ENCODE data around the gene KHDRBS2. TPM values are rescaled to one million over a fixed set of nuclear protein-coding genes. Genes with fewer than 3 reads are reported as not detected.

KHDRBS2 gene
- total and polyA plus RNA-seq, 2 of the 13 experiments (the other 11 are each of a cell fraction or from before 2014, with no cell fraction given), result not detected

DNA sequence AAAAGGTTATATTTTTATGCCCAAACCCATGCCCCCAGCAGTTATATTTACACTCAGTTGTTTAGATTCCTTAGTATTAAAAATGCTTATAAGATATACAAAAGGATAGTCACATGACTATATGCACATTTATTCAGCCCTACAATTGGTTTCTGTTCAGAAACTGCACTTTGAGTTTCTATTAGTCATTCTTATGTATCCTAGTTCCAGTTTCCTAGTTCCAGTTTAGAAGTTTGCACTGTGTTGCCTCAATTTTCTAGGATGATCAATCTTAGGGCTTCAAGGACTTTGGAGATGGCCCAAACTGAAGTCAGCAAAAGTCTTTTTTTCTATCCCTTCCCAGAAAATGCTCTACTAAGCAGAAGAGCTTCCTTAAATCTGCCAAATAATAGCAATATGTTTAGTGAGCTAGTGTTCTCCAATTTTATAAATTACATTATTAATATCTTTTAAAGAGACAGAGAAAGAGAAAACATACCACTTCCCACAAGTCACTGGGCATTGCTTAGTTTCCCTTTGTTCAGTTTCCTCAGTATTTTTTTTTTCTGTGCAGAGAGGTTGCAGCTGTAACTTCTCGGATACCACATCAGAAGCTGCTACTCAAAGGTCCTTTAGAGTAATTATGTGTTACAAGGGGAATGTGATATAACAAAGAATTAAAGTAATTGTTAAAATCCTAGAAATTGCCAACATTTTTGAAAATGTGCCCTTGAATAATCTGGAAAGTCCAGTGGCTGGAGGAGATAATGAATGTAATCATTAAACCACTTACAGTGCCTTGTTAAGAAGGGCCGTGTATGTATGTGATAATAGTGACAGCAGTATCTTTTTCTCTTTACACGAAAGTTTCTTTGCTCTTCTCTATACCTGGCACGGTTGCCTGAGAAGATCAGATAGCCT, 138.8 kb downstream of the KHDRBS2 start (continued):
- no peak for TF ChIP-seq ZNF234 (CRISPR knock-in tag; conservative IDR thresholded peaks at IDR 0.05)
- TF ChIP-seq CBX5 (CRISPR knock-in tag; IDR thresholded peaks at IDR 0.05; ENCODE audit: borderline replicate concordance), result no peak
- TF ChIP-seq, protein P1, sequence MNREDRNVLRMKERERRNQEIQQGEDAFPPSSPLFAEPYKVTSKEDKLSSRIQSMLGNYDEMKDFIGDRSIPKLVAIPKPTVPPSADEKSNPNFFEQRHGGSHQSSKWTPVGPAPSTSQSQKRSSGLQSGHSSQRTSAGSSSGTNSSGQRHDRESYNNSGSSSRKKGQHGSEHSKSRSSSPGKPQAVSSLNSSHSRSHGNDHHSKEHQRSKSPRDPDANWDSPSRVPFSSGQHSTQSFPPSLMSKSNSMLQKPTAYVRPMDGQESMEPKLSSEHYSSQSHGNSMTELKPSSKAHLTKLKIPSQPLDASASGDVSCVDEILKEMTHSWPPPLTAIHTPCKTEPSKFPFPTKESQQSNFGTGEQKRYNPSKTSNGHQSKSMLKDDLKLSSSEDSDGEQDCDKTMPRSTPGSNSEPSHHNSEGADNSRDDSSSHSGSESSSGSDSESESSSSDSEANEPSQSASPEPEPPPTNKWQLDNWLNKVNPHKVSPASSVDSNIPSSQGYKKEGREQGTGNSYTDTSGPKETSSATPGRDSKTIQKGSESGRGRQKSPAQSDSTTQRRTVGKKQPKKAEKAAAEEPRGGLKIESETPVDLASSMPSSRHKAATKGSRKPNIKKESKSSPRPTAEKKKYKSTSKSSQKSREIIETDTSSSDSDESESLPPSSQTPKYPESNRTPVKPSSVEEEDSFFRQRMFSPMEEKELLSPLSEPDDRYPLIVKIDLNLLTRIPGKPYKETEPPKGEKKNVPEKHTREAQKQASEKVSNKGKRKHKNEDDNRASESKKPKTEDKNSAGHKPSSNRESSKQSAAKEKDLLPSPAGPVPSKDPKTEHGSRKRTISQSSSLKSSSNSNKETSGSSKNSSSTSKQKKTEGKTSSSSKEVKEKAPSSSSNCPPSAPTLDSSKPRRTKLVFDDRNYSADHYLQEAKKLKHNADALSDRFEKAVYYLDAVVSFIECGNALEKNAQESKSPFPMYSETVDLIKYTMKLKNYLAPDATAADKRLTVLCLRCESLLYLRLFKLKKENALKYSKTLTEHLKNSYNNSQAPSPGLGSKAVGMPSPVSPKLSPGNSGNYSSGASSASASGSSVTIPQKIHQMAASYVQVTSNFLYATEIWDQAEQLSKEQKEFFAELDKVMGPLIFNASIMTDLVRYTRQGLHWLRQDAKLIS (CRISPR knock-in tag; IDR thresholded peaks at IDR 0.05), result no peak
- TF ChIP-seq NR1H2 (CRISPR knock-in tag; IDR thresholded peaks at IDR 0.05; ENCODE audit: borderline replicate concordance, low read depth), result no peak
- TF ChIP-seq GATAD1 (CRISPR knock-in tag; IDR thresholded peaks at IDR 0.05), result no peak

DNA sequence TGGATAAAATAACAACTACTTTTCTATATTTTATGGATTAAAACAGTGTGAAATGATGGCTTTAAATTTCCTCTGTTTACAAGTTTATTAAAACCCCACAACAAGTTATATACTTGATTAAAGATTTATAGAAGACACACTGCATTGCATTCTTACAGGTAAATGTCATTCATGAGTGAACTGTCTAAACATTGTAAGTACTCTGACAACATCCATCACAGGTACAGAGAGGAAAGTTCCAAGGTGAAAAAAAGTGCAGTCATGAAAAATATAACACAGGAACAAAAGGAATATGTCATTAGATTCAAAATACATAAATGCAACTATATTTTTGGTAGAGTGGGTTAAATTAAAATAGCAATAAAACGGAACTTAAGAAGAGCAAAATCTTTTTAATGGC, 156.9 kb downstream of the KHDRBS2 start:
- Histone ChIP-seq H3K9me3 (ENCODE audit: low read length) (peaks cover 22% of the 10 kb centered on the region), H2AFZ (ENCODE audit: low read length) (no peak overlapping the region), H3K36me3 (replicated peaks in 1 of 2; ENCODE audit: control insufficient read depth in 1 of 2, insufficient read depth in 2 of 2, low read length in 2 of 2) (no peaks in the 10 kb centered on the region), H3K4me2 (ENCODE audit: low read depth, low read length) (no peak overlapping the region), H3K4me1 (ENCODE audit: insufficient read depth, low read length) (no peaks in the 10 kb centered on the region), H3K27ac (ENCODE audit: extremely low read length, insufficient read depth, low read length) (no peak overlapping the region), H3K4me3 (replicated peaks in 1 of 3; ENCODE audit: insufficient read depth in 1 of 3, low read depth in 2 of 3, low read length in 3 of 3) (no peak overlapping the region), H3K9ac (ENCODE audit: insufficient read depth, low read depth, low read length) (no peak overlapping the region), H3K79me2 (ENCODE audit: insufficient read depth, low read length) (no peaks in the 10 kb centered on the region), H3K27me3 (ENCODE audit: control insufficient read depth in 1 of 2, insufficient read depth in 2 of 2, low read length in 2 of 2) (no peaks in the 10 kb centered on the region), H4K20me1 (ENCODE audit: insufficient read depth, low read length) (no peaks in the 10 kb centered on the region)
- DNase-seq (ENCODE audit: low spot score) (no peak), FAIRE-seq (no peak), ATAC-seq (no peak)
- ChIA-PET CTCF (ENCODE audit: low intra/inter-chr PET ratio, low total read pairs) (no interaction called here), POLR2A (no interaction called here)
- BruUV-seq (replicated peaks), result no TSS peak
- WGBS (ENCODE audit: low lambda C conversion rate), result 4% methylated on average over 1 of the region's 1 CpG
- in situ Hi-C loops (cut with HindIII; ENCODE audit: extremely low pct_ligation_motif_present, low pct_unique_long_range_greater_than_20kb), result no loop called here
- intact Hi-C loops (cut with micrococcal nuclease; ENCODE audit: unreplicated experiment), result loop anchor here (1.0 kb wide), 1 partner anchor 136 kb away; no protein-coding TSS in a partner anchor
- TF ChIP-seq PPARG (CRISPR knock-in tag; conservative IDR thresholded peaks at IDR 0.05), result no peak
- TF ChIP-seq ZBTB7A (CRISPR knock-in tag; IDR thresholded peaks at IDR 0.05), result no peak
- no peak for TF ChIP-seq NFYB (CRISPR knock-in tag; IDR thresholded peaks at IDR 0.05)
- TF ChIP-seq JDP2 (CRISPR knock-in tag; IDR thresholded peaks at IDR 0.05; ENCODE audit: borderline replicate concordance), result no peak
- TF ChIP-seq MTF2 (CRISPR knock-in tag; IDR thresholded peaks at IDR 0.05; ENCODE audit: borderline replicate concordance), result no peak
- TF ChIP-seq, protein P2, sequence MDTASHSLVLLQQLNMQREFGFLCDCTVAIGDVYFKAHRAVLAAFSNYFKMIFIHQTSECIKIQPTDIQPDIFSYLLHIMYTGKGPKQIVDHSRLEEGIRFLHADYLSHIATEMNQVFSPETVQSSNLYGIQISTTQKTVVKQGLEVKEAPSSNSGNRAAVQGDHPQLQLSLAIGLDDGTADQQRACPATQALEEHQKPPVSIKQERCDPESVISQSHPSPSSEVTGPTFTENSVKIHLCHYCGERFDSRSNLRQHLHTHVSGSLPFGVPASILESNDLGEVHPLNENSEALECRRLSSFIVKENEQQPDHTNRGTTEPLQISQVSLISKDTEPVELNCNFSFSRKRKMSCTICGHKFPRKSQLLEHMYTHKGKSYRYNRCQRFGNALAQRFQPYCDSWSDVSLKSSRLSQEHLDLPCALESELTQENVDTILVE (CRISPR knock-in tag; IDR thresholded peaks at IDR 0.05), result no peak
- no peak for TF ChIP-seq ZNF552 (CRISPR knock-in tag; IDR thresholded peaks at IDR 0.05; ENCODE audit: borderline replicate concordance)
- TF ChIP-seq, protein P3, sequence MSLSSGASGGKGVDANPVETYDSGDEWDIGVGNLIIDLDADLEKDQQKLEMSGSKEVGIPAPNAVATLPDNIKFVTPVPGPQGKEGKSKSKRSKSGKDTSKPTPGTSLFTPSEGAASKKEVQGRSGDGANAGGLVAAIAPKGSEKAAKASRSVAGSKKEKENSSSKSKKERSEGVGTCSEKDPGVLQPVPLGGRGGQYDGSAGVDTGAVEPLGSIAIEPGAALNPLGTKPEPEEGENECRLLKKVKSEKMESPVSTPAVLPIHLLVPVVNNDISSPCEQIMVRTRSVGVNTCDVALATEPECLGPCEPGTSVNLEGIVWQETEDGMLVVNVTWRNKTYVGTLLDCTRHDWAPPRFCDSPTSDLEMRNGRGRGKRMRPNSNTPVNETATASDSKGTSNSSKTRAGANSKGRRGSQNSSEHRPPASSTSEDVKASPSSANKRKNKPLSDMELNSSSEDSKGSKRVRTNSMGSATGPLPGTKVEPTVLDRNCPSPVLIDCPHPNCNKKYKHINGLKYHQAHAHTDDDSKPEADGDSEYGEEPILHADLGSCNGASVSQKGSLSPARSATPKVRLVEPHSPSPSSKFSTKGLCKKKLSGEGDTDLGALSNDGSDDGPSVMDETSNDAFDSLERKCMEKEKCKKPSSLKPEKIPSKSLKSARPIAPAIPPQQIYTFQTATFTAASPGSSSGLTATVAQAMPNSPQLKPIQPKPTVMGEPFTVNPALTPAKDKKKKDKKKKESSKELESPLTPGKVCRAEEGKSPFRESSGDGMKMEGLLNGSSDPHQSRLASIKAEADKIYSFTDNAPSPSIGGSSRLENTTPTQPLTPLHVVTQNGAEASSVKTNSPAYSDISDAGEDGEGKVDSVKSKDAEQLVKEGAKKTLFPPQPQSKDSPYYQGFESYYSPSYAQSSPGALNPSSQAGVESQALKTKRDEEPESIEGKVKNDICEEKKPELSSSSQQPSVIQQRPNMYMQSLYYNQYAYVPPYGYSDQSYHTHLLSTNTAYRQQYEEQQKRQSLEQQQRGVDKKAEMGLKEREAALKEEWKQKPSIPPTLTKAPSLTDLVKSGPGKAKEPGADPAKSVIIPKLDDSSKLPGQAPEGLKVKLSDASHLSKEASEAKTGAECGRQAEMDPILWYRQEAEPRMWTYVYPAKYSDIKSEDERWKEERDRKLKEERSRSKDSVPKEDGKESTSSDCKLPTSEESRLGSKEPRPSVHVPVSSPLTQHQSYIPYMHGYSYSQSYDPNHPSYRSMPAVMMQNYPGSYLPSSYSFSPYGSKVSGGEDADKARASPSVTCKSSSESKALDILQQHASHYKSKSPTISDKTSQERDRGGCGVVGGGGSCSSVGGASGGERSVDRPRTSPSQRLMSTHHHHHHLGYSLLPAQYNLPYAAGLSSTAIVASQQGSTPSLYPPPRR (CRISPR knock-in tag; IDR thresholded peaks at IDR 0.05; ENCODE audit: borderline replicate concordance), result no peak

All from HepG2 (cell line).